Endothelial cell of umbilical vein (primary cell): ENCODE measurements around the gene PLA2G6. TPM values are rescaled to one million over a fixed set of nuclear protein-coding genes. Genes with fewer than 3 reads are reported as not detected.

ENCODE experiments used
- BruUV-seq: library from RNA; stranded (reverse); fragments of 400-500 nt; replicated peaks from 2 replicates; lab custom pipeline; 2021; lab: Mats Ljungman, UMichigan
- CTCF ChIA-PET: fragments of 300-600, 350-600 bp; sonication (Branson Sonifier 250); formaldehyde crosslinking; loops from one replicate; lab custom pipeline; 2021; ENCODE audit warnings: antibody characterized with exemption, inconsistent platforms; lab: Charles Lee
- POLR2A ChIA-PET: fragments of 300-600, 350-600 bp; sonication (Branson Sonifier 250); formaldehyde crosslinking; loops from one replicate; lab custom pipeline; 2021; ENCODE audit warnings: antibody characterized with exemption, inconsistent platforms; lab: Charles Lee
- DNase-seq: peaks from one replicate; pipeline ENCODE4 v3.0.0-alpha.2; 2011; ENCODE audit warnings: low read depth, low spot score
- FAIRE-seq: peaks from 2 replicates; lab custom pipeline; 2011; peaks lifted over from hg19 to GRCh38; lab: Jason Lieb, UNC
- H2AFZ ChIP-seq: 2 replicates; pipeline ENCODE4 v1.6.0; 2012; ENCODE audit warnings: low read depth, low read length, control low read depth, inconsistent platforms
- H3K27ac ChIP-seq: 2 replicates; pipeline ENCODE4 v1.5.1; 2011; ENCODE audit warnings: low read depth, mild to moderate bottlenecking, control low read depth, low read length, moderate library complexity; ENCODE audit not compliant: insufficient read depth
- H3K27me3 ChIP-seq, 2 experiments: 2 replicates each; pipeline versions ENCODE4 v1.6.0 to v1.6.1; 2011; ENCODE audit warnings: low read length in 2 of 2, mixed read lengths in 1 of 2; ENCODE audit not compliant: control insufficient read depth in 2 of 2, insufficient read depth in 2 of 2
- H3K36me3 ChIP-seq, 2 experiments: 2 replicates in 1 of 2; 3 replicates in 1 of 2; pipeline ENCODE4 v1.5.1; 2011; ENCODE audit warnings: low read length in 2 of 2, mild to moderate bottlenecking in 1 of 2, moderate library complexity in 1 of 2; ENCODE audit not compliant: control insufficient read depth in 2 of 2, insufficient read depth in 2 of 2; ENCODE audit errors: extremely low read depth in 1 of 2
- H3K4me1 ChIP-seq: 3 replicates; pipeline ENCODE4 v1.5.1; 2011; ENCODE audit warnings: mild to moderate bottlenecking, low read length; ENCODE audit not compliant: control insufficient read depth, insufficient read depth; ENCODE audit errors: extremely low read depth
- H3K4me2 ChIP-seq: 2 replicates; pipeline ENCODE4 v1.6.1; 2011; ENCODE audit warnings: low read length, control low read depth, mixed read lengths; ENCODE audit not compliant: insufficient read depth
- H3K4me3 ChIP-seq, 3 experiments: fragments of 200-600 bp in 1 of 3; sonication (generic), shearing (Covaris generic) in 1 of 3; replicated peaks in 1 of 3; 2 replicates each; pipeline ENCODE4 v1.5.1; 2011 to 2016; ENCODE audit warnings: control low read depth in 3 of 3, low read length in 3 of 3, mild to moderate bottlenecking in 2 of 3, inconsistent platforms in 1 of 3, low read depth in 1 of 3, moderate library complexity in 1 of 3; ENCODE audit not compliant: insufficient read depth in 1 of 3
- H3K79me2 ChIP-seq: 2 replicates; pipeline ENCODE4 v1.6.0; 2012; ENCODE audit warnings: low read length, inconsistent platforms; ENCODE audit not compliant: control insufficient read depth, insufficient read depth
- H3K9ac ChIP-seq: replicated peaks from 2 replicates; pipeline ENCODE3; 2011; ENCODE audit warnings: low read length, control low read depth; ENCODE audit not compliant: insufficient read depth; ENCODE audit errors: extremely low read depth
- H3K9me1 ChIP-seq: replicated peaks from 3 replicates; pipeline ENCODE4 v1.6.0; 2011; ENCODE audit warnings: mild to moderate bottlenecking, low read length; ENCODE audit not compliant: control insufficient read depth, insufficient read depth; ENCODE audit errors: extremely low read depth
- H3K9me3 ChIP-seq: replicated peaks from 2 replicates; pipeline ENCODE4 v1.5.1; 2012; ENCODE audit warnings: low read length, inconsistent platforms; ENCODE audit not compliant: control insufficient read depth, insufficient read depth
- H4K20me1 ChIP-seq: replicated peaks from 2 replicates; pipeline ENCODE3; 2011; ENCODE audit warnings: mild to moderate bottlenecking, low read length; ENCODE audit not compliant: control insufficient read depth, insufficient read depth; ENCODE audit errors: extremely low read depth
- EZH2 ChIP-seq: IDR thresholded peaks from 2 replicates; pipeline ENCODE4 v1.6.1; 2012; ENCODE audit warnings: borderline replicate concordance, low read depth, mild to moderate bottlenecking, moderate library complexity, low read length, inconsistent platforms; ENCODE audit not compliant: severe bottlenecking
- FOS ChIP-seq: IDR thresholded peaks from 2 replicates; pipeline ENCODE4 v1.6.1; 2011; ENCODE audit warnings: mild to moderate bottlenecking, low read length, moderate library complexity, borderline replicate concordance; ENCODE audit not compliant: insufficient read depth
- GATA2 ChIP-seq: IDR thresholded peaks from 2 replicates; pipeline ENCODE4 v1.7.0; 2011; ENCODE audit warnings: low read depth, mild to moderate bottlenecking, moderate library complexity, mixed read lengths, low read length; ENCODE audit not compliant: insufficient read length, insufficient read depth
- JUN ChIP-seq: IDR thresholded peaks from 2 replicates; pipeline ENCODE4 v1.6.1; 2011; ENCODE audit warnings: borderline replicate concordance, low read depth; ENCODE audit not compliant: insufficient read length, insufficient read depth
- MYC ChIP-seq: IDR thresholded peaks from one replicate; pipeline ENCODE4 v1.6.1; 2011; ENCODE audit warnings: mild to moderate bottlenecking, low read depth, low read length
- POLR2A ChIP-seq: IDR thresholded peaks from 2 replicates; pipeline ENCODE4 v1.6.1; 2012; ENCODE audit warnings: low read depth, mild to moderate bottlenecking, control low read depth, low read length
- dilution Hi-C: fragments of 300-500 bp; cut with MboI; formaldehyde crosslinking; loops from one replicate; pipeline ENCODE4 v1.15.0; 2019; ENCODE audit warnings: low sequenced_read_pairs; ENCODE audit not compliant: extremely low pct_ligation_motif_present
- intact Hi-C: fragments of 100-400 bp; cut with micrococcal nuclease; formaldehyde crosslinking; loops from one replicate; pipeline ENCODE4 v1.10.0; 2022
- polyA plus RNA-seq, 4 experiments: library from polyadenylated mRNA; depleted of rRNA in 3 of 4; stranded (reverse) in 3 of 4; unstranded in 1 of 4; fragments of >200 nt; gene quantifications; 2 replicates each; pipeline versions ENCODE4 v1.2.1 to v1.2.3, GENCODE V29; 2011 to 2012; ENCODE audit warnings: missing spikeins in 1 of 4
- total RNA-seq: library from RNA; stranded (reverse); gene quantifications from 2 replicates; pipeline ENCODE4 v1.2.3, GENCODE V29; 2021
- TF ChIP-seq, protein P1 (sequence below): IDR thresholded peaks from 2 replicates; pipeline ENCODE4 v1.6.1; 2011; ENCODE audit not compliant: insufficient read depth, insufficient read length

Gene PLA2G6
- total and polyA plus RNA-seq, 2 donors (not counting 3 experiments of a cell fraction or from before 2014, with no cell fraction given) = 6.6 to 10.3 TPM

- H3K79me2 ChIP-seq = no peaks in the 10 kb centered on the region
- H3K4me3 ChIP-seq = no peak overlapping the region
- H3K27ac ChIP-seq = no peak overlapping the region
- ChIA-PET POLR2A (no interaction called here), CTCF (interaction anchor here (1.6 kb wide), 1 partner anchor 76 kb away, joined by 5 read pairs; no protein-coding TSS in a partner anchor)
- intact Hi-C loops (no loop called here), dilution Hi-C loops (no loop called here)
- no peaks in the 10 kb centered on the region for H3K9me3 ChIP-seq
- H3K9me1 ChIP-seq = no peaks in the 10 kb centered on the region
- no peaks in the 10 kb centered on the region for H3K27me3 ChIP-seq
- BruUV-seq = no TSS peak
- H3K9ac ChIP-seq = no peak overlapping the region
- DNase-seq (no peak), FAIRE-seq (no peak)
- TF ChIP-seq EZH2 = no peak
- H3K4me2 ChIP-seq = no peak overlapping the region
- no peaks in the 10 kb centered on the region for H3K36me3 ChIP-seq
- H2AFZ ChIP-seq = no peak overlapping the region
- peaks cover 10% of the 10 kb centered on the region for H3K4me1 ChIP-seq
- no peaks in the 10 kb centered on the region for H4K20me1 ChIP-seq
Observed at GRCh38 chr22:38190581-38190980, 9.0 kb upstream of the PLA2G6 start.

GRCh38 chr22:38189104-38189503, 7.5 kb upstream of the PLA2G6 start:
- Histone ChIP-seq H3K4me2 (no peak overlapping the region), H3K9ac (no peak overlapping the region), H3K36me3 (no peaks in the 10 kb centered on the region), H3K9me1 (no peaks in the 10 kb centered on the region), H3K4me3 (no peak overlapping the region), H4K20me1 (no peaks in the 10 kb centered on the region), H3K9me3 (no peaks in the 10 kb centered on the region), H2AFZ (no peak overlapping the region), H3K27me3 (no peaks in the 10 kb centered on the region), H3K4me1 (peaks cover 10% of the 10 kb centered on the region), H3K27ac (no peak overlapping the region), H3K79me2 (no peaks in the 10 kb centered on the region)
- intact Hi-C loops (no loop called here), dilution Hi-C loops (no loop called here)
- CTCF ChIA-PET = interaction anchor here (1.7 kb wide), 1 partner anchor 74 kb away, joined by 5 read pairs; no protein-coding TSS in a partner anchor
- TF ChIP-seq FOS = no peak
- no peak for TF ChIP-seq POLR2A
- no peak for TF ChIP-seq EZH2
- TF ChIP-seq, protein P1, sequence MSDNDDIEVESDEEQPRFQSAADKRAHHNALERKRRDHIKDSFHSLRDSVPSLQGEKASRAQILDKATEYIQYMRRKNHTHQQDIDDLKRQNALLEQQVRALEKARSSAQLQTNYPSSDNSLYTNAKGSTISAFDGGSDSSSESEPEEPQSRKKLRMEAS = no peak
- TF ChIP-seq GATA2 = no peak
- TF ChIP-seq MYC = no peak
- no peak for TF ChIP-seq JUN
- no TSS peak for BruUV-seq
- FAIRE-seq (no peak), DNase-seq (no peak)
- POLR2A ChIA-PET = no interaction called here
